Measurements from ENCODE around the gene C4orf33. TPM values are rescaled to one million over a fixed set of nuclear protein-coding genes. Genes with fewer than 3 reads are reported as not detected.

The C4orf33 gene
- total and polyA plus RNA-seq, 4 donors = 7.2 to 15.7 (median 10.4) TPM

DNA sequence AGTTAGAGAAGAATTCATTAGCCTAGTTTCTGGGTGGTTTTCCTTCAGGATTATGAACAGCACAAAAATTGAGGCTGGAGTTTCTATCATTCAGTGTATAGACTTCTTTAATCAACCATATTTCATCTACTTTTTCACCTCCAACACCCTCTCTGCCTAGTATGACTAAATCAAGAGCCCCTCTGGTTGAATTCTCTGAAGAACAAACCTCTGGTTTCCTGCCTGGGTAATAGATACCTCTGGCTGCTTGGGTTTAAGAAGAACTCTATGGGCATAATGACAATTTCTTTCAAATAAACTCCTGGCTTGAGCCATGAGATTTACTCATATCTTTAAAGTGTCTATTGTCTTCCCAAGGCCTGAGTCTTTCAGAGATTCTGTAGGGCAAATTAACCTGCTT is 66.5 kb downstream of the C4orf33 start:
- H3K27me3 ChIP-seq (ENCODE audit: control insufficient read depth in 1 of 2, insufficient read depth in 2 of 2, low read length in 1 of 2) = no peaks in the 10 kb centered on the region
- no peaks in the 10 kb centered on the region for H3K36me3 ChIP-seq (ENCODE audit: control insufficient read depth in 1 of 2, insufficient read depth in 2 of 2, low read length in 1 of 2)
- H3K4me1 ChIP-seq (ENCODE audit: control insufficient read depth in 1 of 2, insufficient read depth in 2 of 2, low read length in 2 of 2) = no peaks in the 10 kb centered on the region
- H3K9me3 ChIP-seq (ENCODE audit: control insufficient read depth, low read length) = peaks cover 2% of the 10 kb centered on the region
- ATAC-seq (ENCODE audit: low FRiP score) = no peak
- no peak overlapping the region for H3K4me3 ChIP-seq (ENCODE audit: low read length in 2 of 2)
- H3K27ac ChIP-seq (ENCODE audit: low read depth in 1 of 2, low read length in 2 of 2) = no peak overlapping the region
- intact Hi-C loops (cut with DNase I) = no loop called here
- DNase-seq = no peak

DNA sequence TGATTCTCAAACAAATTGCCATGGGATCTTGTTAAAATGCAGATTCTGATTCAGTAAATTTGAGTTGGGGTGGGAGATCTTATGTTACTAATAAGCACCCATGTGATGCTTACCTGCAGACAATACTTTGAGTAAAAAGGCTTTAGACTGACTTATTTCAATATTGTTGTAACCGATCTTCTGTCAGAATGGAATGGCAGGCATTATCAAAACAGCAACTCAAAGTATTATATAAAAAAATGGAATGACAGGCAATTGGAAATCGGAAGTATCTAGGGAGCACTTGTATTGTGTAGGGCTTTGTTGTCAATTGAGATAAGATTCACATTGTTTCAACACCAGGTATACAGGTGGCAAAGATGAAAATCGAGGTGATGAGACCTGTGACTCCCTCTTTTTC is 67.5 kb downstream of the C4orf33 start:
- DNase-seq (no peak), ATAC-seq (ENCODE audit: low FRiP score) (no peak)
- Histone ChIP-seq H3K27ac (ENCODE audit: low read depth in 1 of 2, low read length in 2 of 2) (no peak overlapping the region), H3K4me3 (ENCODE audit: low read length in 2 of 2) (no peak overlapping the region), H3K27me3 (ENCODE audit: control insufficient read depth in 1 of 2, insufficient read depth in 2 of 2, low read length in 1 of 2) (no peaks in the 10 kb centered on the region), H3K9me3 (ENCODE audit: control insufficient read depth, low read length) (no peaks in the 10 kb centered on the region), H3K4me1 (ENCODE audit: control insufficient read depth in 1 of 2, insufficient read depth in 2 of 2, low read length in 2 of 2) (no peaks in the 10 kb centered on the region), H3K36me3 (ENCODE audit: control insufficient read depth in 1 of 2, insufficient read depth in 2 of 2, low read length in 1 of 2) (no peaks in the 10 kb centered on the region)
- 76 to 78% methylated on average over 3 of the region's 3 CpGs for WGBS, 2 donors
- intact Hi-C loops (cut with DNase I) = no loop called here

DNA sequence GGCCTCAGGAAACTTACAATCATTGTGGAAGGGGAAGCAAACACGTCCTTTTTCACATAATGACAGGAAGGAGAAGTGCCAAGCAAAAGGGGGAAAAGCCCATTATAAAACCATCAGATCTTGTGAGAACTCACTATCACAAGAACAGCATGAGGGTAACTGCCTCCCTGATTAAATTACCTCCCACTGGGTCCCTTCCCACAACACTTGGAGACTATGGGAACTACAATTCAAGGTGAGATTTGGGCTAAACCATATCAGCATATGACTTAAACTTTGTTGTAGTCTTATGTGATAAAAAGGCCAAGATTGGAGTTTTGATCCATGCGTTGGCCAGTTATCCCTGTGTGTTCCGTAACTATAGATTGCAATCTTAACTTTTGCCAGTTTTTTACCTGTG is 68.3 kb downstream of the C4orf33 start:
- DNase-seq = no peak
- WGBS, 2 donors = 64 to 71% methylated on average over 3 of the region's 3 CpGs
- no peaks in the 10 kb centered on the region for H3K27me3 ChIP-seq (ENCODE audit: control insufficient read depth in 1 of 2, insufficient read depth in 2 of 2, low read length in 1 of 2)
- H3K36me3 ChIP-seq (ENCODE audit: control insufficient read depth in 1 of 2, insufficient read depth in 2 of 2, low read length in 1 of 2) = no peaks in the 10 kb centered on the region
- no peak overlapping the region for H3K27ac ChIP-seq (ENCODE audit: low read depth in 1 of 2, low read length in 2 of 2)
- H3K4me1 ChIP-seq (ENCODE audit: control insufficient read depth in 1 of 2, insufficient read depth in 2 of 2, low read length in 2 of 2) = no peaks in the 10 kb centered on the region
- H3K4me3 ChIP-seq (ENCODE audit: low read length in 2 of 2) = no peak overlapping the region
- intact Hi-C loops (cut with DNase I) = no loop called here
- no peaks in the 10 kb centered on the region for H3K9me3 ChIP-seq (ENCODE audit: control insufficient read depth, low read length)
- ATAC-seq (ENCODE audit: low FRiP score) = no peak

Other genes with a start within 250 kb of the C4orf33 start
- gene SCLT1, start 2.6 kb upstream of the C4orf33 start, total RNA-seq = 10 to 100 TPM; 16.1 to 19.8 TPM
- gene SCLT1, start 2.6 kb upstream of the C4orf33 start, polyA plus RNA-seq = 1 to 10 TPM; 3.1 to 3.6 TPM

All from aorta (tissue), 5 donors.